ENCODE results near the gene NBEA.

The NBEA gene

GRCh38 chr13:35720290-35720689 is 778.2 kb downstream of the NBEA start:
- DNase-seq = no peak

- no peak for DNase-seq
These were observed 778.9 kb downstream of the NBEA start for GRCh38 chr13:35720690-35721554.
